GM18517 (cell line): ENCODE data around the gene TP53BP2.
"Not testable (repeated sequence)": the region's sequence is repeated elsewhere in the genome, so short reads cannot be mapped to it uniquely, and the experiment has no call there.

Experiments
- ATAC-seq: cut with Tn5 transposase; IDR thresholded peaks from one replicate; pipeline ENCODE4 v1.9.1; 2021; ENCODE audit warnings: mild to moderate bottlenecking, moderate library complexity; ENCODE audit not compliant: unreplicated experiment

Gene TP53BP2

GRCh38 chr1:223748405-223748772, 97.4 kb downstream of the TP53BP2 start:
- no peak for ATAC-seq

- no peak for ATAC-seq
Measured at GRCh38 chr1:223747838-223748335, 97.9 kb downstream of the TP53BP2 start.

- no peak for ATAC-seq
Measured at GRCh38 chr1:223745731-223746130, 100.0 kb downstream of the TP53BP2 start.

GRCh38 chr1:223742856-223743517, 102.8 kb downstream of the TP53BP2 start:
- no peak for ATAC-seq

- no peak for ATAC-seq
Measured at GRCh38 chr1:223741861-223742260, 103.9 kb downstream of the TP53BP2 start.

- ATAC-seq: not testable (repeated sequence)
Measured at GRCh38 chr1:223740038-223740736, 105.6 kb downstream of the TP53BP2 start.

- no peak for ATAC-seq
Measured at GRCh38 chr1:223739366-223740037, 106.2 kb downstream of the TP53BP2 start.

GRCh38 chr1:223738465-223739365, 107.0 kb downstream of the TP53BP2 start:
- ATAC-seq: no peak

- no peak for ATAC-seq
Measured at GRCh38 chr1:223737342-223737741, 108.4 kb downstream of the TP53BP2 start.

- not testable (repeated sequence) for ATAC-seq
Measured at GRCh38 chr1:223736638-223737037, 109.1 kb downstream of the TP53BP2 start.

GRCh38 chr1:223733898-223734852, 111.6 kb downstream of the TP53BP2 start:
- no peak for ATAC-seq

GRCh38 chr1:223732993-223733798, 112.6 kb downstream of the TP53BP2 start:
- ATAC-seq: no peak

- ATAC-seq: no peak
Measured at GRCh38 chr1:223731133-223731770, 114.5 kb downstream of the TP53BP2 start.

GRCh38 chr1:223730479-223731132, 115.1 kb downstream of the TP53BP2 start:
- ATAC-seq: no peak

- no peak for ATAC-seq
Measured at GRCh38 chr1:223729906-223730305, 115.8 kb downstream of the TP53BP2 start.
